HepG2 (cell line): ENCODE results near the gene CMTR2.

Experiments
- EP300 ChIP-seq, 3 experiments: sonication (generic) in 1 of 3; formaldehyde crosslinking in 1 of 3; IDR thresholded peaks; 2 replicates each; pipeline versions ENCODE4 v1.5.1 to v1.6.1; 2011 to 2020; ENCODE audit warnings: low read depth in 2 of 3, low read length in 2 of 3, borderline replicate concordance in 1 of 3, improper control_type of control experiment in 1 of 3, mild to moderate bottlenecking in 1 of 3, missing genetic modification reagents in 1 of 3, moderate library complexity in 1 of 3
- GPN1 ChIP-seq: sonication (generic); formaldehyde crosslinking; IDR thresholded peaks from 2 replicates; pipeline ENCODE4 v1.5.1; 2020; ENCODE audit warnings: missing genetic modification reagents, borderline replicate concordance
- RBAK ChIP-seq: sonication (generic); formaldehyde crosslinking; IDR thresholded peaks from 2 replicates; pipeline ENCODE4 v1.5.1; 2020; ENCODE audit warnings: mild to moderate bottlenecking, missing genetic modification reagents
- U2AF2 ChIP-seq: fragments of 200-400 bp; formaldehyde crosslinking; IDR thresholded peaks from 2 replicates; pipeline ENCODE4 v1.6.1; 2017; ENCODE audit warnings: low read depth, mild to moderate bottlenecking, low read length
- ZFP90 ChIP-seq: sonication (generic); formaldehyde crosslinking; IDR thresholded peaks from 2 replicates; pipeline ENCODE4 v1.8.0; 2022; ENCODE audit warnings: missing genetic modification reagents, mild to moderate bottlenecking, inconsistent platforms, borderline replicate concordance
- ZNF432 ChIP-seq: sonication (generic); formaldehyde crosslinking; IDR thresholded peaks from 2 replicates; pipeline ENCODE4 v1.5.0; 2020; ENCODE audit warnings: missing genetic modification reagents, mild to moderate bottlenecking, borderline replicate concordance
- ZNF672 ChIP-seq: sonication (generic); formaldehyde crosslinking; IDR thresholded peaks from 2 replicates; pipeline ENCODE4 v1.8.1; 2022; ENCODE audit warnings: missing genetic modification reagents
- ZSCAN22 ChIP-seq: sonication (generic); formaldehyde crosslinking; IDR thresholded peaks from 2 replicates; pipeline ENCODE4 v1.4.0; 2020; ENCODE audit warnings: mild to moderate bottlenecking, missing genetic modification reagents
- TF ChIP-seq, protein P1 (sequence below): sonication (generic); formaldehyde crosslinking; IDR thresholded peaks from 2 replicates; pipeline ENCODE4 v1.4.0; 2020; ENCODE audit warnings: missing genetic modification reagents, borderline replicate concordance
- TF ChIP-seq, protein P2 (sequence below): sonication (generic); formaldehyde crosslinking; IDR thresholded peaks from 2 replicates; pipeline ENCODE4 v1.5.1; 2020; ENCODE audit warnings: mild to moderate bottlenecking, missing genetic modification reagents, moderate library complexity
- TF ChIP-seq, protein P3 (sequence below): sonication (generic); formaldehyde crosslinking; IDR thresholded peaks from 2 replicates; pipeline ENCODE4 v1.4.0; 2020; ENCODE audit warnings: mild to moderate bottlenecking, missing genetic modification reagents, borderline replicate concordance
- TF ChIP-seq, protein P4 (sequence below): sonication (generic); formaldehyde crosslinking; IDR thresholded peaks from 2 replicates; pipeline ENCODE4 v1.4.0; 2020; ENCODE audit warnings: mild to moderate bottlenecking, missing genetic modification reagents
- TF ChIP-seq, protein P5 (sequence below): sonication (generic); formaldehyde crosslinking; IDR thresholded peaks from 2 replicates; pipeline ENCODE4 v1.5.0; 2020; ENCODE audit warnings: mild to moderate bottlenecking, missing genetic modification reagents, moderate library complexity
- TF ChIP-seq, protein P6 (sequence below): sonication (generic); formaldehyde crosslinking; IDR thresholded peaks from 2 replicates; pipeline ENCODE4 v1.9.0; 2022; ENCODE audit warnings: missing genetic modification reagents, mild to moderate bottlenecking, borderline replicate concordance

DNA sequence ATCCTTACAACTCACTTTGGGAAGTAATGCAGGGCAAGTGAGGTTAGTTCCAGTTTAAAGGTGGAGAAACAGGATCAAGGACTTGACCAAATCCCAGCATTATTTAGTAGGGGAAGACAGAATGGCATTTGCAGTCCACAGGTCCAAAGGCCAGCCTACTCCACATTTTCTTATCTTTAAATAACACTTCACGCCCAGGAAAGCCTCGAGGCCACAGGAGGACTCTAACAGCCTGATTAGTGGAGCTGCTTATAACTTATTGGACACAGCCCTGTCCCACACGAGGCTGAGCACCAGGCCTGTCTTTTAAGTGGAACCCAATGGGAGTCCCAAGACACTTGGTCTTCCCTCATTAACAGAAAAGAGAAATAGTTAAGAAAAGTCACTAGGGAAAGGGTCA is 46.6 kb downstream of the CMTR2 start:
- TF ChIP-seq GPN1 (CRISPR knock-in tag) (no peak), RBAK (CRISPR knock-in tag) (no peak), U2AF2 (no peak), ZFP90 (CRISPR knock-in tag) (no peak), ZNF672 (CRISPR knock-in tag) (no peak), ZNF432 (CRISPR knock-in tag) (no peak), EP300 (IDR thresholded peaks at IDR 0.05; ENCODE audit: low read depth in 2 of 2, low read length in 2 of 2) (no peak), EP300 (CRISPR knock-in tag; IDR thresholded peaks at IDR 0.05; ENCODE audit: borderline replicate concordance) (no peak), ZSCAN22 (CRISPR knock-in tag) (no peak)
- TF ChIP-seq, protein P1, sequence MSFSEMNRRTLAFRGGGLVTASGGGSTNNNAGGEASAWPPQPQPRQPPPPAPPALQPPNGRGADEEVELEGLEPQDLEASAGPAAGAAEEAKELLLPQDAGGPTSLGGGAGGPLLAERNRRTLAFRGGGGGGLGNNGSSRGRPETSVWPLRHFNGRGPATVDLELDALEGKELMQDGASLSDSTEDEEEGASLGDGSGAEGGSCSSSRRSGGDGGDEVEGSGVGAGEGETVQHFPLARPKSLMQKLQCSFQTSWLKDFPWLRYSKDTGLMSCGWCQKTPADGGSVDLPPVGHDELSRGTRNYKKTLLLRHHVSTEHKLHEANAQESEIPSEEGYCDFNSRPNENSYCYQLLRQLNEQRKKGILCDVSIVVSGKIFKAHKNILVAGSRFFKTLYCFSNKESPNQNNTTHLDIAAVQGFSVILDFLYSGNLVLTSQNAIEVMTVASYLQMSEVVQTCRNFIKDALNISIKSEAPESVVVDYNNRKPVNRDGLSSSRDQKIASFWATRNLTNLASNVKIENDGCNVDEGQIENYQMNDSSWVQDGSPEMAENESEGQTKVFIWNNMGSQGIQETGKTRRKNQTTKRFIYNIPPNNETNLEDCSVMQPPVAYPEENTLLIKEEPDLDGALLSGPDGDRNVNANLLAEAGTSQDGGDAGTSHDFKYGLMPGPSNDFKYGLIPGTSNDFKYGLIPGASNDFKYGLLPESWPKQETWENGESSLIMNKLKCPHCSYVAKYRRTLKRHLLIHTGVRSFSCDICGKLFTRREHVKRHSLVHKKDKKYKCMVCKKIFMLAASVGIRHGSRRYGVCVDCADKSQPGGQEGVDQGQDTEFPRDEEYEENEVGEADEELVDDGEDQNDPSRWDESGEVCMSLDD (CRISPR knock-in tag) = no peak
- TF ChIP-seq, protein P2, sequence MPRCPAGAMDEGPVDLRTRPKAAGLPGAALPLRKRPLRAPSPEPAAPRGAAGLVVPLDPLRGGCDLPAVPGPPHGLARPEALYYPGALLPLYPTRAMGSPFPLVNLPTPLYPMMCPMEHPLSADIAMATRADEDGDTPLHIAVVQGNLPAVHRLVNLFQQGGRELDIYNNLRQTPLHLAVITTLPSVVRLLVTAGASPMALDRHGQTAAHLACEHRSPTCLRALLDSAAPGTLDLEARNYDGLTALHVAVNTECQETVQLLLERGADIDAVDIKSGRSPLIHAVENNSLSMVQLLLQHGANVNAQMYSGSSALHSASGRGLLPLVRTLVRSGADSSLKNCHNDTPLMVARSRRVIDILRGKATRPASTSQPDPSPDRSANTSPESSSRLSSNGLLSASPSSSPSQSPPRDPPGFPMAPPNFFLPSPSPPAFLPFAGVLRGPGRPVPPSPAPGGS (CRISPR knock-in tag) = no peak
- TF ChIP-seq, protein P3, sequence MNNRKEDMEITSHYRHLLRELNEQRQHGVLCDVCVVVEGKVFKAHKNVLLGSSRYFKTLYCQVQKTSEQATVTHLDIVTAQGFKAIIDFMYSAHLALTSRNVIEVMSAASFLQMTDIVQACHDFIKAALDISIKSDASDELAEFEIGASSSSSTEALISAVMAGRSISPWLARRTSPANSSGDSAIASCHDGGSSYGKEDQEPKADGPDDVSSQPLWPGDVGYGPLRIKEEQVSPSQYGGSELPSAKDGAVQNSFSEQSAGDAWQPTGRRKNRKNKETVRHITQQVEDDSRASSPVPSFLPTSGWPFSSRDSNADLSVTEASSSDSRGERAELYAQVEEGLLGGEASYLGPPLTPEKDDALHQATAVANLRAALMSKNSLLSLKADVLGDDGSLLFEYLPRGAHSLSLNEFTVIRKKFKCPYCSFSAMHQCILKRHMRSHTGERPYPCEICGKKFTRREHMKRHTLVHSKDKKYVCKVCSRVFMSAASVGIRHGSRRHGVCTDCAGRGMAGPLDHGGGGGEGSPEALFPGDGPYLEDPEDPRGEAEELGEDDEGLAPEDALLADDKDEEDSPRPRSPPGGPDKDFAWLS (CRISPR knock-in tag) = no peak
- TF ChIP-seq, protein P4, sequence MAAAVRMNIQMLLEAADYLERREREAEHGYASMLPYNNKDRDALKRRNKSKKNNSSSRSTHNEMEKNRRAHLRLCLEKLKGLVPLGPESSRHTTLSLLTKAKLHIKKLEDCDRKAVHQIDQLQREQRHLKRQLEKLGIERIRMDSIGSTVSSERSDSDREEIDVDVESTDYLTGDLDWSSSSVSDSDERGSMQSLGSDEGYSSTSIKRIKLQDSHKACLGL (CRISPR knock-in tag) = no peak
- TF ChIP-seq, protein P5, sequence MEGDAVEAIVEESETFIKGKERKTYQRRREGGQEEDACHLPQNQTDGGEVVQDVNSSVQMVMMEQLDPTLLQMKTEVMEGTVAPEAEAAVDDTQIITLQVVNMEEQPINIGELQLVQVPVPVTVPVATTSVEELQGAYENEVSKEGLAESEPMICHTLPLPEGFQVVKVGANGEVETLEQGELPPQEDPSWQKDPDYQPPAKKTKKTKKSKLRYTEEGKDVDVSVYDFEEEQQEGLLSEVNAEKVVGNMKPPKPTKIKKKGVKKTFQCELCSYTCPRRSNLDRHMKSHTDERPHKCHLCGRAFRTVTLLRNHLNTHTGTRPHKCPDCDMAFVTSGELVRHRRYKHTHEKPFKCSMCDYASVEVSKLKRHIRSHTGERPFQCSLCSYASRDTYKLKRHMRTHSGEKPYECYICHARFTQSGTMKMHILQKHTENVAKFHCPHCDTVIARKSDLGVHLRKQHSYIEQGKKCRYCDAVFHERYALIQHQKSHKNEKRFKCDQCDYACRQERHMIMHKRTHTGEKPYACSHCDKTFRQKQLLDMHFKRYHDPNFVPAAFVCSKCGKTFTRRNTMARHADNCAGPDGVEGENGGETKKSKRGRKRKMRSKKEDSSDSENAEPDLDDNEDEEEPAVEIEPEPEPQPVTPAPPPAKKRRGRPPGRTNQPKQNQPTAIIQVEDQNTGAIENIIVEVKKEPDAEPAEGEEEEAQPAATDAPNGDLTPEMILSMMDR = no peak
- TF ChIP-seq, protein P6, sequence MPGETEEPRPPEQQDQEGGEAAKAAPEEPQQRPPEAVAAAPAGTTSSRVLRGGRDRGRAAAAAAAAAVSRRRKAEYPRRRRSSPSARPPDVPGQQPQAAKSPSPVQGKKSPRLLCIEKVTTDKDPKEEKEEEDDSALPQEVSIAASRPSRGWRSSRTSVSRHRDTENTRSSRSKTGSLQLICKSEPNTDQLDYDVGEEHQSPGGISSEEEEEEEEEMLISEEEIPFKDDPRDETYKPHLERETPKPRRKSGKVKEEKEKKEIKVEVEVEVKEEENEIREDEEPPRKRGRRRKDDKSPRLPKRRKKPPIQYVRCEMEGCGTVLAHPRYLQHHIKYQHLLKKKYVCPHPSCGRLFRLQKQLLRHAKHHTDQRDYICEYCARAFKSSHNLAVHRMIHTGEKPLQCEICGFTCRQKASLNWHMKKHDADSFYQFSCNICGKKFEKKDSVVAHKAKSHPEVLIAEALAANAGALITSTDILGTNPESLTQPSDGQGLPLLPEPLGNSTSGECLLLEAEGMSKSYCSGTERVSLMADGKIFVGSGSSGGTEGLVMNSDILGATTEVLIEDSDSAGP (CRISPR knock-in tag) = no peak
